GM12865 (cell line): ENCODE data around the gene KCTD19.

Experiments used
- DNase-seq: peaks from one replicate; pipeline ENCODE4 v3.0.0; 2010; ENCODE audit warnings: low read depth
- H3K4me3 ChIP-seq: 2 replicates; pipeline ENCODE4 v1.5.1; 2011; ENCODE audit warnings: mild to moderate bottlenecking, low read depth, low read length, control low read depth
- TF ChIP-seq, protein P1 (sequence below): IDR thresholded peaks from 2 replicates; pipeline ENCODE4 v1.5.1; 2011; ENCODE audit warnings: low read length, control low read depth, low read depth, inconsistent platforms; ENCODE audit not compliant: insufficient read depth; ENCODE audit errors: missing control alignments

Gene KCTD19

DNA sequence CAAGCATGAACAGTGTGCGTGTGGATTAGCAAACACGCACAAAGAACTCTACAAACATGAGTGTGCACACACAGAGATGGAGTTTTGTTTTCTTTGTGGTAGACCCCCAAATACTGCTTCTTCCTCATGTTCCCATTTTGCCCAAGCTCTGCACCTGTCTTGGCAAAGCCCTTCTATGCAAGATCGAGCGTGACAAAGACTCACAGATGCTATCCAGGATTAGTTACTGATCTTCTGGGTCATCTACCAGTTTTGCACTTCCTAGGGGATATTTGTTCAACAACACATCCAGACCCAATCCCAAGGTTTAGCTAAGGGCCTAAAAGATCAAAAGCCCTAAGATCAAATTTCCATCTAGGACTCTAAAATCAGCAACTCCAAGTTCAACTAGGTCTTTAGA is 16.1 kb upstream of the KCTD19 start:
- no peak overlapping the region for H3K4me3 ChIP-seq
- TF ChIP-seq, protein P1, sequence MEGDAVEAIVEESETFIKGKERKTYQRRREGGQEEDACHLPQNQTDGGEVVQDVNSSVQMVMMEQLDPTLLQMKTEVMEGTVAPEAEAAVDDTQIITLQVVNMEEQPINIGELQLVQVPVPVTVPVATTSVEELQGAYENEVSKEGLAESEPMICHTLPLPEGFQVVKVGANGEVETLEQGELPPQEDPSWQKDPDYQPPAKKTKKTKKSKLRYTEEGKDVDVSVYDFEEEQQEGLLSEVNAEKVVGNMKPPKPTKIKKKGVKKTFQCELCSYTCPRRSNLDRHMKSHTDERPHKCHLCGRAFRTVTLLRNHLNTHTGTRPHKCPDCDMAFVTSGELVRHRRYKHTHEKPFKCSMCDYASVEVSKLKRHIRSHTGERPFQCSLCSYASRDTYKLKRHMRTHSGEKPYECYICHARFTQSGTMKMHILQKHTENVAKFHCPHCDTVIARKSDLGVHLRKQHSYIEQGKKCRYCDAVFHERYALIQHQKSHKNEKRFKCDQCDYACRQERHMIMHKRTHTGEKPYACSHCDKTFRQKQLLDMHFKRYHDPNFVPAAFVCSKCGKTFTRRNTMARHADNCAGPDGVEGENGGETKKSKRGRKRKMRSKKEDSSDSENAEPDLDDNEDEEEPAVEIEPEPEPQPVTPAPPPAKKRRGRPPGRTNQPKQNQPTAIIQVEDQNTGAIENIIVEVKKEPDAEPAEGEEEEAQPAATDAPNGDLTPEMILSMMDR, result no peak
- DNase-seq, result no peak

GRCh38 chr16:67341250-67341649 is 14.7 kb upstream of the KCTD19 start:
- no peak for DNase-seq
- H3K4me3 ChIP-seq, result no peak overlapping the region
- TF ChIP-seq, protein P1, result no peak

DNA sequence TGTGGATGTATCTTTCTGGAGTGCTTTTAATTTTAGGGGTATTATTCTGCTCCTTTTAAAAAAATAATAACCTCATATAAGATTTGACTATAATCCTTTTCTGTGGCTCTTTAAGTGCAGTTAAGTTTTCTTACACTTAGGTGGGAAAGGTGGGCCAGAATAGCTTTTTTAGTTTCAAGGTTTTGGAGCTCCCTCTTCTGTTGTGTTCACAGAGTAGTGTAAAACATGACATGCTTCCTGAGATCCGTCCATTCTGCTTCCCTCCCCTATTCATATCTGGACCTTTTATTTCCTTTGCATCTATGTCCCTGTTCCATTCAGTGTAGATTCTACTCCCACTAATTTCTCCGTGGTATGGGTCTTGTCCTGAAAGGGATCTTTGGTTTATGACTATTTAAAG is 12.9 kb upstream of the KCTD19 start:
- H3K4me3 ChIP-seq, result no peak overlapping the region
- TF ChIP-seq, protein P1, result peak; percentile 9
- peak; percentile 26 for DNase-seq

- DNase-seq, result no peak
- TF ChIP-seq, protein P1, result no peak
- H3K4me3 ChIP-seq, result no peak overlapping the region
Observed at GRCh38 chr16:67336648-67337047, 10.1 kb upstream of the KCTD19 start.

DNA sequence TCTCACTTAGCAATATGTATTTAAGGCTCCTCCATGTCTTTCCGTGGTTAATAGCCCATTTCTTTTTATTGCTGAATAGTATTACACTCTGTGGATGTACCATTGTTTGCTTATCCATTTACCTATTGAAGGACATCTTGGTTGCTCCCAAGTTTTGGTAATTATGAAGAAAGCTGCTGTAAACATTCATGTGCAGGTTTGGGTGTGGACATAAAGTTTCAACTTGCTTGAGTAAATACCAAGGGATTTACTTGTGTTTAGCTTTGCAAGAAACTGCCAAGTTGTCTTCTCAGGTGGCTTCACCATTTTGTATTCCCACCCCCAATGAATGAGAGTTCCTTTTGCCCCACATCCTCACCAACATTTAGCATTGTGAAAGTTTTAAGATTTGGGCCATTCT is 9.6 kb upstream of the KCTD19 start:
- DNase-seq, result no peak
- no peak overlapping the region for H3K4me3 ChIP-seq
- TF ChIP-seq, protein P1, result no peak

- TF ChIP-seq, protein P1, result no peak
Observed at GRCh38 chr16:67333315-67333714, 6.8 kb upstream of the KCTD19 start.

GRCh38 chr16:67329901-67330300 is 3.4 kb upstream of the KCTD19 start:
- TF ChIP-seq, protein P1, result no peak
- H3K4me3 ChIP-seq, result no peak overlapping the region
- no peak for DNase-seq

More at GRCh38 chr16:67333315-67333714, 6.8 kb upstream of the KCTD19 start:
- no peak for DNase-seq
- H3K4me3 ChIP-seq, result no peak overlapping the region
